ENCODE results near the gene PSMD11. TPM values are rescaled to one million over a fixed set of nuclear protein-coding genes. Genes with fewer than 3 reads are reported as not detected.

PSMD11 gene
- total and polyA plus RNA-seq, 2 donors (not counting 3 experiments of a cell fraction or from before 2014, with no cell fraction given) = 59.4 to 153 TPM

DNA sequence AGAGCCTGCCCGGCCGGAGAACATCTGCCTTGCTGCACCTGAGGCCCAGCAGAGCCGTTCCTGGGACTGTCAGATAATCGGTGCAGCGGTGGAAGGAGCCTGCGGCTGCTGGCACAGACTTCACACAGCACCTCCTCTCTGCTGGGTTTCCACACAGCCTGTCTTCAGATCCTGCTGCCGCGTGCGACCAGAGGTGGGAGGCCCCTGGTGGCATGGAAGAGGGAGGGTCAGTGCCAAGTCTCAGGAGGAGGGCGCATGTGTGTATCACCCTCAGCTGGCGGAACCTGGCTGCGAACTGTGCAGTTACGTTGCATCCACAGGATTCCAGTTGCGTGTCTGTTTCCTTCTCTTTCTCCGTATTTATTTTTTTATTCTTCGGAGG, 45.8 kb downstream of the PSMD11 start:
- no peaks in the 10 kb centered on the region for H4K20me1 ChIP-seq (replicated peaks; ENCODE audit: control insufficient read depth, extremely low read depth, insufficient read depth, low read length)
- no peak overlapping the region for H3K27ac ChIP-seq (ENCODE audit: insufficient read depth, low read depth, low read length)
- intact Hi-C loops (cut with micrococcal nuclease) = no loop called here
- dilution Hi-C loops (cut with MboI; ENCODE audit: extremely low pct_ligation_motif_present, low sequenced_read_pairs) = no loop called here
- H3K4me2 ChIP-seq (ENCODE audit: insufficient read depth, low read length) = no peak overlapping the region
- peaks cover 2% of the 10 kb centered on the region for H3K79me2 ChIP-seq (ENCODE audit: control insufficient read depth, insufficient read depth, low read length)
- ChIA-PET CTCF (no interaction called here), POLR2A (no interaction called here)
- no peak for FAIRE-seq
- BruUV-seq (replicated peaks) = no TSS peak
- H3K9me1 ChIP-seq (replicated peaks; ENCODE audit: control insufficient read depth, extremely low read depth, insufficient read depth, low read length) = no peaks in the 10 kb centered on the region
- H3K36me3 ChIP-seq (ENCODE audit: control insufficient read depth in 2 of 2, extremely low read depth in 1 of 2, insufficient read depth in 2 of 2, low read length in 2 of 2) = no peaks in the 10 kb centered on the region
- no peaks in the 10 kb centered on the region for H3K9me3 ChIP-seq (replicated peaks; ENCODE audit: control insufficient read depth, insufficient read depth, low read length)
- H3K4me1 ChIP-seq (ENCODE audit: control insufficient read depth, extremely low read depth, insufficient read depth, low read length) = peaks cover 6% of the 10 kb centered on the region
- no peak for TF ChIP-seq POLR2AphosphoS5 (IDR thresholded peaks at IDR 0.05; ENCODE audit: insufficient read depth, low read depth, low read length)
- no peak for TF ChIP-seq CTCF (IDR thresholded peaks at IDR 0.05; ENCODE audit: extremely low read depth in 1 of 2, insufficient read depth in 1 of 2, low read depth in 1 of 2, low read length in 2 of 2)
- TF ChIP-seq EZH2 (IDR thresholded peaks at IDR 0.05; ENCODE audit: borderline replicate concordance, low read depth, low read length, severe bottlenecking) = no peak
- no peak for TF ChIP-seq MYC (IDR thresholded peaks at IDR 0.05; ENCODE audit: low read depth, low read length)
- no peak for TF ChIP-seq JUN (IDR thresholded peaks at IDR 0.05; ENCODE audit: borderline replicate concordance, insufficient read depth, insufficient read length, low read depth)
- TF ChIP-seq POLR2A (IDR thresholded peaks at IDR 0.05; ENCODE audit: low read depth, low read length) = no peak
- TF ChIP-seq FOS (IDR thresholded peaks at IDR 0.05; ENCODE audit: borderline replicate concordance, insufficient read depth, low read length) = no peak
- H3K27me3 ChIP-seq (ENCODE audit: control insufficient read depth in 2 of 2, insufficient read depth in 2 of 2, low read length in 2 of 2) = no peaks in the 10 kb centered on the region
- no peak overlapping the region for H3K9ac ChIP-seq (replicated peaks; ENCODE audit: extremely low read depth, insufficient read depth, low read length)
- no peak for DNase-seq (ENCODE audit: low read depth, low spot score)
- H3K4me3 ChIP-seq (replicated peaks in 1 of 3; ENCODE audit: insufficient read depth in 1 of 3, low read depth in 1 of 3, low read length in 3 of 3) = no peak overlapping the region
- no peak overlapping the region for H2AFZ ChIP-seq (ENCODE audit: low read depth, low read length)
